Stimulated activated CD8-positive, alpha-beta memory T cell treated with anti-CD3 and anti-CD28 coated beads, Interleukin-15, amount 100 ng/mL, for 4 hours (primary cell): ENCODE measurements around the gene ZNF10.
A peak's percentile ranks its signal among the peaks of the same experiment; 100 is the strongest.

Experiments
- DNase-seq, 2 donors: peaks; one replicate each; pipeline ENCODE4 v3.0.0-alpha.2; 2020; ENCODE audit warnings: low read depth in 2 of 2

The ZNF10 gene

DNA sequence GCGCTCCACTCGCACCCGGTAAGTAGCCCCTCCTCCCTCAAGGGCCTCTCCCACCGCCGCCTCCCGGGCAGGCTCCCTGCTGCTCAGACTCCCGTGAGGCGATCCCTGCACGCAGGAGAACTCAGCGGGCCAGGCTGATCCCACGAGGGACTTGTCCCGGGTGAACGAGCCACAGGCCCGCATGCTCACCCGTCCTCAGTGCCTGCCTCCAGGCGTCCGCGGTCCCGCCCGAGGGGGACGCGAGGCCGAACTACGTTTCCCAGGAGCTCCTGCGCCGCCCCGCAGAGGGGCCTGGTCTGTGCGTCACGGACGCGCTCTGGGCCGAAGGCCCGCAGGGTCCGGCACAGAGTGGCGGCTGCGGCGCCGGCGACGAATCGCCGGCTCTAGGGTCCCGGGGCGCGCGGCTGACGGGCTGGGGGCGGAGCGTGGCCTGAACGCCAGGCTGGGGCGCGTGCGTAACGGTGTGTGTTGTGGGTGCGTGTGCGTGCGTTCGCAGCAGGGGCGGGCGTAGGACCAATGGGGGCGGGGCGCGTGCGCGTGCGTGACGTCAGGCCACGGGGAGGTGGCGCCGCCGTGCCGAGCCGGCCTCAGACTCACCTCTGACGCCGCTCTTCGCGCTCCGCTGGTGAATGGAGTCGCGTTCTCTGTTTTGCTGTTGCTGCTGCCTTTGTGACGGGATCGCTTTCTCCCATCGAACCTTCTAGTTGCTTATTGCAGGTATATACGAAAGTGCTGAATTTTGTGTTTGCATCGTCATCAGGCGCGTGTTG lies at the start of gene ZNF10, which contains the start of gene ZNF891:
TSS of gene ZNF10 (plus strand) at position 590 of the 770 bp plus-strand sequence. CDS start 13,866 bp downstream, outside the sequence.
TSS of gene ZNF891 (minus strand) at position 237 of the 770 bp plus-strand sequence. CDS start 8,356 bp downstream, outside the sequence.
- peak; percentile 92 to 93 for DNase-seq

- no peak for DNase-seq
Measured at GRCh38 chr12:133081159-133081780, 49.2 kb upstream of the ZNF10 start.

GRCh38 chr12:133083345-133083744 lies 47.1 kb upstream of the ZNF10 start:
- no peak for DNase-seq

GRCh38 chr12:133105620-133106019 lies 24.8 kb upstream of the ZNF10 start:
- no peak for DNase-seq

DNA sequence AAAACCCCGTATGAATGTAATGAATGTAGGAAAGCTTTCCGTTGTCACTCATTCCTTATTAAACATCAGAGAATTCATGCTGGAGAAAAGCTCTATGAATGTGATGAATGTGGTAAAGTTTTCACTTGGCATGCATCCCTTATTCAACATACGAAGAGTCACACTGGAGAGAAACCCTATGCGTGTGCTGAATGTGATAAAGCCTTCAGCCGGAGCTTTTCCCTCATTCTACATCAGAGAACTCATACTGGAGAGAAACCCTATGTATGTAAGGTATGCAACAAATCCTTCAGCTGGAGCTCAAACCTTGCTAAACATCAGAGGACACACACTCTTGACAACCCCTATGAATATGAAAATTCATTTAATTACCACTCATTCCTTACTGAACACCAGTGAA lies 24.2 kb upstream of the ZNF10 start:
- DNase-seq, result no peak

DNA sequence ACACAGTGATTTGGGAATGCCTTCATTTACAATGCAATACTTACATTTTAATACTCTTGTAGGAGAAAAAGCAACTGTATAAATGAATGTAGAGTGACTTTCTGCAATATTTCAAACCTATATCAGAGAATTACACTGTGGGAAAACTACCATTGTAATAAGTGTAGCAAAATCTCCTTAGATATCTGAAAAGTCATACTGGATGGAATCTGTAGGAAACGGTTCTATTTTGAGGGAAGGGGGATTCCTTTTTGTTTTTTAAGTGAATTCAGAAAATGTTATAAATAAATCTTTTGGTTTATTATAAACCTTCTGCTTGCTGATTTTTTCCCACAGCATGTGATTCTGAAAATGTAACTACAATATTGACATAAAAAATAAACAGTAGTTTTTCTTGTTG lies 23.3 kb upstream of the ZNF10 start:
- no peak for DNase-seq

DNA sequence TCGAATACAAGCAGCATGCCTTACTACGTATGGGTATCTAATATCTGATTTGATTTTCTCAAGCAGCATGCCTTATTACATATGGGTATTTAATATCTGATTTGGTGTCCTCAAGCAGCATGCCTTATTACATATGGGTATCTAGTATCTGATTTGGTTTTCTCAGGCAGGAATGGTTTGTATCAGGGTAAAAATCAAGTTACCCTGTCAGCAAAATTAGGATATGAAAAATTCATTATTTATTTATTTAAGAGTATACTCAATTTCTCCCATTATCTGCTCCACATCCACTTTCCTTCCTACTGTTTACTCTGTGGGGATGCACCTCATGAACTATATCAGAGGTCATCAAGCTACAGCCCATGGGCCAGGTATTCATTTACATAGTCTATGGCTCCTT lies 22.3 kb upstream of the ZNF10 start:
- DNase-seq, result no peak

GRCh38 chr12:133120385-133121191 lies 9.8 kb upstream of the ZNF10 start:
- DNase-seq, result no peak

- DNase-seq, result no peak
Measured at GRCh38 chr12:133124674-133125073, 5.8 kb upstream of the ZNF10 start.

DNA sequence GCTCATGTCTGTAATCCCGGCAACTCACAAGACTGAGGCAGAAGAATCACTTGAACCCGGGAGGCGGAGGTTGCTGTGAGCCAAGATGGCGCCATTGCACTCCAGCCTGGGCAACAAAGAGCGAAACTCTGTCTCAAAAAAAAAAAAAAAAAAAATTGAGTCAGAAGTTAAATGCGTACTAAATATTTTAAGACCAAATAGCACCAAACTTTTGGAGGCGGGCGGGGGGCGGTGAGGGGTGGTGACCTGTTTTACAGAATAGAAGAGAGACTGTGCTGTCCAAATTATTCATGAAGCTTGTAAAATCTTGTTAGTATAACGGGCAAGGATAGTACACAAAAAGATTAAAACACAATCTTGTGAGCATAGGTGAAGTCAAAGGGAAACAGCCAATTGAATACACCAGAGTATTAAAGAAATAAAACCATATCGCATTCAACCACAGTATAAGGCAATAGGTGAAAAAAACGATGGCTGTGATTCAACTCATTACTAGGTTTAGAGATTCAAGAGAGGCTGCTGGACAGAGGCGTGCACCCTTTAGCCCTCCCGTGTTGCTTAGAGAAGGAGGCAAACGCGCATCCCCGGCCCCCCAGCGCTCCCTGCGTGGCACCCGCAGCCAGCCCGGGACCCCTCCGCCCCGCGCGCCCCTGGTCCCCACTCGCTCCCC lies 924 bp upstream of the ZNF10 start:
- DNase-seq, result no peak

DNA sequence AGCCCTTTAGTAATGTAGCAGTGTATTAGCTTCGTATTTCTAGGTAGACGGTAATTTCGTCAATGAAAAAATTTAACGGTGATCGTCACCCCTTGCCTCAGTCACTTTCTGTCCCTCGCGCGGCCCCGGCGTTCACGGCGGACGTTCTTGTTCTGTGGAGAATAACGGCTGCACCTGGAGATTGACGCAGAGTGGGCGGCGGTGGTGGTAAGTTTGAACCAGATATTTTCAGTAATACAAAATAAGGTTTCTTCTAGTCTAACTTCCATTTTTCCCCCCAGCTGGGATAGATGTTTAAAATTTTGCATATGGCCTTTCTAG lies 341 bp downstream of the ZNF10 start:
- peak in 1 of 2 donors; percentile 5 for DNase-seq

DNA sequence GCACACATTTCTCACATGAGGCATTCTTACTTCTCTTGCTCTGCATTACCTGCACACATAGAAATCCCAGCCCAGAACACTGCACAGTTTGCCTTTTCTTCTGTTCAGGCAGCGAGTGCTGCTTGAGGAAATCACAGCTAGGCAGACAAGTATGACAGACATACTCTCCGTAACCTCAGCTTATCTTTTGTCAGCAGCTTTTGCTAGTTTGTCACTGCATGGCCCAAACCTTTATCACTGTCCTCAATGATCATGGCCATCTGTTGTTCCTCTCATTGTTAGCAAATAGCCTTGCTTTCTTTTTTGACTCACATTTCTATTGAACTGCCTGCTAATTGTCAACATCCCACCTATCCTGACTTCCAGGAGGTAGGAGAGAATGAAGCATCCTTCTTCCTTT lies 5.3 kb downstream of the ZNF10 start:
- DNase-seq, result no peak

DNA sequence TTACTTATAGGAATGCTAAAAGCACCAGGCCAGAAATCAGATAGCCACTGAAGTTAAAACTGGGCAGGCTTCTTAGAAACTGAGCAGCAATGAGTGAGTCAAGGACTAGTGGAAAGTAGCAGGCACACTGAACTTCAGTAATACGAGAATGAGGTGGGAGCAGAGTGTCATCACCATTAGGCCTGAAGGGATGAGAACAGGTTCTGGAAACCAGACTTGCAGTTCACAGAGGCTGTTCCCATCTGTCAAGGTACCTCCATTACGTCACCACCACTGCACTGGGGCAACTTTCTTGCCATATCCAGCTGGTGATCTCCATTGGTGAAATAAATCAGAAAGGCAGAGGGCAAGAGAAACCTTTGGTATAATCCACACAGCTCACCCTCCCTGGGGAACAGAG lies 15.6 kb downstream of the ZNF10 start:
- no peak for DNase-seq

- DNase-seq, result no peak
Measured at GRCh38 chr12:133156125-133156690, 25.8 kb downstream of the ZNF10 start.

DNA sequence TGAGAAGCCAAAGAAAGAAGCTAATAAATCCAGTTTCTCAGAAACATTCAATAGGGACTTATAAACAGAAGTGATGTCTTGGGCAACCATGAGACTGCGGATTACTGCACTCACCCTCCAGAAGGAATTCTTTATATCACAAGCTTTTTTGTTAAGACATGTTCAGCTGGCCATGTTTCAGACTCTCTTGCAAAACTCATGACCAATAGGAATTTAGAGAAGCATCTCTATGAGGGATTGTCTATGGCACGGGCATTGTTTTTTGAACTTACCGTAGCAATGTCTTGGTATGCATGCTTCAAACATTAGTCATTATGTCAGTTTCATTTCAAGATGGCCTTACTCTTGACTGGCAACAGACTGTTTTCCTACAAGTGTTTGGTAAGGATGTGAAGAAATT lies 35.3 kb downstream of the ZNF10 start:
- DNase-seq, result no peak

DNA sequence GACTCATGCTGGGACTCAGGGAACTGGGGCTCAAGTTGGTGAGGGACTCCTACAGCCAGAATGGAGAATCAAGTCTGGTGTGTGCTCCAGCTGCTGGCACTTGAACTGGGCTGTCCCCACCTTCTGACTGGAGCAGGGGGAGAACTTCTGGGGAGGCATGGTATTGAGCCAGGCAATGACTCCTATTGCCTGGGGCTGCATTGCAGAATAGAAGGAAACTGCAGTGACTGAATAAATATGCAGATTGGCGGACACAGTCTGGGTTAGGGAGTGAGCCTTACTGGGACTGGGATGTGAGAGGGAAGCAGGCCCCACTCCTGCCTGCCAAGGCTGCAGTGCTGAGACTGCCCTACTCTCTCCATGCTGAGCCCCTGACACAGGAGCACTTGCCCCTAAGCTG lies 42.1 kb downstream of the ZNF10 start:
- DNase-seq, result no peak

DNA sequence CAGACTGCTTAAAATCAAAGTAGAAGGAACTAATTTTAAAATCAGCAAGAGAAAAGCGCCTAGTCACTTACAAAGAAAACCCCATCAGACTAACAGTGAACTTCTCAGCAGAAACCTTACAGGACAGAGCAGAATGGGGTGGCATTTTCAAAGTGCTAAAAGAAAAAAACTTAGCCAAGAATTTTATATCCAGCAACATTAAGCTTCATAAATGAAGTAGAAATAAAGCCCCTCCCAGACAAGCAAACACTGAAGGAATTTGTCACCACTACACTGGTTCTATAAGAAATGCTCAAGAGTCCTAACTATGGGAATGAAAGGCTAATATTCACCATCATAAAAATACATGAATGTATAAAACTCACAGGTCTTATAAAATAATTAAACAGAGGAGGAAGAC lies 44.5 kb downstream of the ZNF10 start:
- DNase-seq, result no peak

DNA sequence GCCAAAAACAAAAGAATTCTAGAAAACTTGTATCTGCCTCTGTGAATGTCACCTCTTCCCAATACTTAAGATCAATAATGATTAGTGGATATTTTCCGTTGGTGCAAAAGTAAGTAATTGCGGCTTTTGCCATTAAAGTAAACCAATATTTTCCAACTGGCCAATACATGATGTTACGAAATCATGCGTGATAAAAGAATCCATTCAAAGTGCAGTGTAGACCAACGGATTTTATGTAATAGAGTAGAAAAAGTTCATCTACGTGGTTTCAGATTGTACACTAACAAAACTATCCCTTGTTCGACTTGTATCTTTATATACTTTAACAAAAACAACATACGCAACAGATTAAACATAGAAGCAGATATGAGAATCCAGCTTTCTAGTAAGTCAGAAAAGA lies 50.2 kb downstream of the ZNF10 start:
- DNase-seq, result no peak

DNA sequence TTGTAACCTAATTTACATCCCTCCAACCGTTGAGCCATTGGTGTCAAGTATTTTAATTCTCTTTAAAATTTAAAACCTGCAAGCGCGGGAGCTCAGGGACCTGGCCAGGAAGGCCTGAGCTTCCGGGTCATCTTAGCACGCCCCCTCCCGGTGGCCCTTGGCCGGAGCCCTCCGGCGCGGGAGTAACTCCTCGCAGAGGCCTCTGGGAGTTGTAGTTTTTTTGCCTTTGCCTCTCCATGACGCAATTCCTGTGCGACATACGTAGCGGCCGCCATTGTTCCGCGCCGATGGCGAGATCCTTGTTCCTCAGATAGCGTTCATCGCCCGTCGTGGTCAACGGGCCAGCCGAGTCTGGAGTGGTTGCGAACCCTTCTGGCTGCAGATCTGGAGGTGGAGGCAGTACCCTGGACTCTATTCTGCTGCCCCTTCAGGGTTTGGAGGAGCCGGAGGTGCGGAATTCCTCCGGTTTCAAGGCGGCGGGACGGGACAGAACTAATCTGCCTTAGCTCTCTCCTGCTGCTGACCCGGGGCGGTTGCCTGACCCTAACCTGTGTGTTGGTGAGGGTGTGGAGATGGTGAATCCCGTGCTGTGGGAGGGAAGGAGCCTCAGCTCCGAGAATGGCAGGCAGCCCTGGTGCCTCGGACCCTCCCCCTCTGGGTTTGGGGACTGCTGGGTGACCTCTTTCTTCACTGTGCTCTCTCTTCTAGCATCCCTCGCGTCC lies 51.0 kb downstream of the ZNF10 start, which contains the start of gene ZNF268:
TSS of gene ZNF268 (plus strand) at position 258 of the 722 bp plus-strand sequence. CDS start 503 bp downstream, outside the sequence.
- peak; percentile 66 to 82 for DNase-seq

GRCh38 chr12:133190176-133190575 lies 59.7 kb downstream of the ZNF10 start:
- DNase-seq, result no peak

GRCh38 chr12:133192847-133193246 lies 62.4 kb downstream of the ZNF10 start:
- DNase-seq, result no peak
